Activated gamma-delta T cell treated with anti-CD3 and anti-CD28 coated beads, Interleukin-2, amount 50 U/mL, for 16 hours (primary cell): Measurements from ENCODE around the gene ZDHHC14.

Source experiments
- DNase-seq: peaks from one replicate; pipeline ENCODE4 v3.0.0-alpha.2; 2020; ENCODE audit warnings: low read depth

Gene ZDHHC14

GRCh38 chr6:157534977-157535339 is 154.0 kb downstream of the ZDHHC14 start:
- no peak for DNase-seq

GRCh38 chr6:157535340-157536222 is 154.6 kb downstream of the ZDHHC14 start:
- no peak for DNase-seq

DNA sequence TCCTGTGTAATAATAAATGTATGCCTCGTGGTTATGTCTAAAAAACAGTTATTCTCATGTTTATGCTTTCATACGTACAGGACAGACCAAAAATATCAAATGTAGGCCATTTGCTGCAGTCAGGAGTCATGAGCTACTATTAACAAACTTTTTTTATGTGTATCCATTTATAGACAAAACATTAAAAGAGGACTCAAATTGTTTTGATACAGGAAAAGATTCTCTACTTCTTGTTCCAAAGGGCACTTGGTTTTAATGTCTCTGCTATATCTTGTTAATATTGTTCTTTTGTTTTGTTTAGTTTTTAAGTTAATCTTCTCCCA is 155.2 kb downstream of the ZDHHC14 start:
- no peak for DNase-seq

- no peak for DNase-seq
Observed at GRCh38 chr6:157537556-157537955, 156.6 kb downstream of the ZDHHC14 start.

DNA sequence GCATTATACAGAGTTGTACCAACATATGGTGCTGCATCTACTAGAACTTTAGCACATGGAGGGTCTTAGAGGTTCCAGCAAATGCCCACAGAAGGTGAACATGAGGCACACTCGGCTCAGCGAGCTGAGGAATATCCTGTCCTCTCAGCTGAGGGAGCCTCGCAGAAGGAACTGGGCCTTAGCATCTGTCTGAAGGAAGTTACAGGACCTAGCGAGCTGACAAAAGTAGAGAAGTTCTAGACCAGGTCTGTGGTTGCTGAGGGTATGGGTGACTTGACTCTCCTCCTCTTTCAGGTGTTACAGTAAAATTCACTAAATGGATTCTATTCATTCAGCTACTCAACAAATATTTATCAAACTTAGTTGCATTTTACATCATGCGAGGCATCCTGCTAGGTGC is 157.2 kb downstream of the ZDHHC14 start:
- no peak for DNase-seq

DNA sequence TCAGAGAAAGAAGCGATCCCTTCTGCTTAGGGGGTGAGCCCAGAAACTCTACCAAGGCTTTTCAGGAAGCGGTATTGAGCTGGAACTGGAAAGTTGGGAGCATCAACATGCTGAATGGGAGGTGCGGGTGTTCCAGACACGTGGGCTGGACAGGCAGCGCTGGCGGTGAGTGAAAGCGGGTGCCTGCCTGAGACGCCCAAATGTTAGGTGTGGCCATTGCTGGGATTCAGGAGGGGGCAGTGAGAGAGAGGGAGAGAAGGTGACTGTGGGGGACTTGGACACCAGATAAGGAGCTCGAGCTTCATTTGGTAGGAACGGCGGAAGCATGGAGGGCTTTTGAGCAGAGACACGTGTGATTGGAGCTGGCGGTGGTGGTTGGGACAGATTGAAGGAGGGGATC is 157.7 kb downstream of the ZDHHC14 start:
- DNase-seq, result no peak

- DNase-seq, result no peak
Observed at GRCh38 chr6:157539421-157539822, 158.4 kb downstream of the ZDHHC14 start.

- no peak for DNase-seq
Observed at GRCh38 chr6:157539900-157540752, 159.1 kb downstream of the ZDHHC14 start.

DNA sequence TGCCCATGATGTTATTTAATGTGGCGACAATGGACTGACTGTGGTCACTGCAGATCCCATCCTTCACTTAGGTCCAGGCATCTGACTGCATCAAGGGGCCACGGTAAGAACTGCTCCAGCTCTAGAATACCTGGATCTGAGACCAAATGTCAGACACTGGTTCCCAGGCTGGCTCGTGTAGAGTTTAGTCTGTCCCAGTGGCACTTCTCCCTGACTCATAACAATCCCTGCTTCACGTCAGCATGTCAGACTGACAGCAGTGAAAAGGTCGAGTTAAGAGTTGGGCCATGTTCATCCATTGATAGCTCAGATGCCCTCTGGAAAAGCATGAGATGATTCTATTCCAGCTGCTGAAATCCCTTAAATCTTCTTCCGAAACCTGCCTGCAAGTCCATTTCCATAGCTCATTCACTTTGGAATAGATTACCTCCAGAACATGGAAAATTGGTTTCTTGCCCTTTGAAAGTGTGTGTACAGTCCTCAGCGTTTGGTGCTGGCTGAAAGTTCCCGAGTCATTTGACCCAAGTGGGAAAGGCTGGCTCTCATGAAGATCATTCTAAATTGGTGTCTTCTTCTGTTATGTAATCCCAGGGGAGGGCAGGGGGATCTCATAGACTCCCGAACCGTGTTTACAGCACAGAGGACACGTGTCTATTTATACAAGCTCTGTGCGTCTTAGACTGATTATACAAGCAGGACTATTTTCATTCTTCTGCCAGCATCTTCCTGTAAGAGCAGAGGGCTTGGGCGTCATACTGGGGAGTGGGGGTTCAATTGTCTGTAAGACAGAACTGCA is 160.8 kb downstream of the ZDHHC14 start:
- no peak for DNase-seq

GRCh38 chr6:157542414-157543160 is 161.6 kb downstream of the ZDHHC14 start:
- no peak for DNase-seq

- no peak for DNase-seq
Observed at GRCh38 chr6:157546321-157546720, 165.3 kb downstream of the ZDHHC14 start.

GRCh38 chr6:157547112-157547511 is 166.1 kb downstream of the ZDHHC14 start:
- no peak for DNase-seq

- DNase-seq, result no peak
Observed at GRCh38 chr6:157548635-157549467, 167.9 kb downstream of the ZDHHC14 start.

DNA sequence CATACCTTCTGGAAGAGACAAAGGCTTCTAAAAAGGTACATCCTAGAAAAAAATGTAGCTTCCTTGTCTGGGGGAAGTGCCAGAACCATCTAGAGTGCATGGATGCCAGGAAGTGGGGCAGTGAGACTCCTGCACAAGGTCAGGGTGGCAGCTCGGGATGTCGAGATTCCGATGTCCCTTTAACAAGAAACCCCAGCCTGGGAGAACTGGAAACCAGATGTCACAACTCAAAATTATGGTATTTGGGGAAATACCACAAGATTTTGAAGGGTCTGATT is 168.4 kb downstream of the ZDHHC14 start:
- DNase-seq, result no peak

DNA sequence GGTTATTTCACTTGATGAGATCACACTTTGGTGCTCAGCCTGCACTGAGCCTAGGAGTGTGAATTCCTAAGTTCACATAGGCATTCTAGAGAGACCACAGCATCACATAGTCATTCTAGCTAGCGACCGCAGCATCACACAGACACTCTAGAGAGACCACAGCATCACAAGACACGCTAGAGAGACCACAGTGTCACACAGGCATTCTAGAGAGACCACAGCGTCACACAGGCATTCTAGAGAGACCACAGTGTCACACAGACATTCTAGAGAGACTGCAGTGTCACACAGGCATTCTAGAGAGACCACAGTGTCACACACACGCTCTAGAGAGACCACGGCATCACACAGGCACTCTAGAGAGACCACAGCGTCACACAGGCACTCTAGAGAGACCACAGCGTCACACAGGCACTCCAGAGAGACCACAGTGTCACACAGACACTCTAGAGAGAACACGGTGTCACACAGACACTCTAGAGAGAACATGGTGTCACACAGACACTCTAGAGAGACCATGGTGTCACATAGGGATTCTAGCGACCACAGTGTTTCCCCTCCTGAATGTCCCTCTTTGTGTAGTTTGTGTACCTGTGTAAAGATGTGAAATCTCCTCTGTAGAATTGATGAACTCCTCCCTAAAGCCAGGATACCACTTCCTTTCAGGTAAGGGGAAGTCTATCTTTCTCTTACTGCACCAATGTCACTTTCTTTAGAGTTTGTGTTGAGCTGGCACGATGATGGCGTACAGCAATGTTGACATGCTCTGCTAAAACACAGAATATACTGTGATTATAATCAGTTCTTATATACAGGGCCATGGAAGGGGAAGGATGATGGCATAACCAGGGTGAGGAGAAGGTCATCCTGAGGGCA is 169.4 kb downstream of the ZDHHC14 start:
- DNase-seq, result peak; percentile 16

DNA sequence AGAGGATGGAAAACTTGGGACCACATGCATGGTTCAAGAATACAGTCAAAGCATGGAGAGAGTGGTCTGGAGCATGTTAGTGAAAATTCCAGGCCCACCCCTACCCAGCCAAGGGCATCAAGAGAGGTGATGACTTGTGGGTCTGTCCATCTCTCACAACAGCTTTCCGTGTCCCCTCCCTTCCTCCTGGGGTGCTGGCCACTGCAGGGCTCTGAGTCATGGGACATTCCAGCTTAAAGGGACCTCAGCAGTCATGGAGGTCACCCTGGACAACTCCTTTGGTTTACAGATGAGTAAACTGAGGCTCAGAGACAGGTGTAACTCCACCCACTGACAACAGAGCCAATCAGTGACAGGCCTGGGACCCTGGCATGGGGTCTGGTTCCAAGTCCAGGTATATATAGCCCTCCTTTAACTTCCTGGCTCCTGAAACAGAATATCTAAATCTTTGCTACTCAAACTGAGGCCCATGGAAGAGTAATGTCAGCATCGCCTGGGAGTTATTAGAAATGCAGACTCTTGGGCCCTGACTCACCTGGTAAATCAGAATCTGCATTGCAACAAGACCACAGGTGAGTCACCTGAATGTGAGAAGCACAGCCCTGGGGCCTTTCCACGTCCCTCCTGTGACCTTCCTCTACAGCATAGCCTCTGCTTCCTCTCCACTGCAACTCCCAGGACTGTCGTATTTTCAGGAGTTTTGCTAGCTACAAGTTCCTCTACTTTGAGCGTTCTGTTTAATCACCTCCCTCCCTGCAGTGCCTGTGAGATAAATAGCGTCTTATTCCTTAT is 170.2 kb downstream of the ZDHHC14 start:
- DNase-seq, result no peak

GRCh38 chr6:157552081-157552747 is 171.2 kb downstream of the ZDHHC14 start:
- DNase-seq, result no peak

DNA sequence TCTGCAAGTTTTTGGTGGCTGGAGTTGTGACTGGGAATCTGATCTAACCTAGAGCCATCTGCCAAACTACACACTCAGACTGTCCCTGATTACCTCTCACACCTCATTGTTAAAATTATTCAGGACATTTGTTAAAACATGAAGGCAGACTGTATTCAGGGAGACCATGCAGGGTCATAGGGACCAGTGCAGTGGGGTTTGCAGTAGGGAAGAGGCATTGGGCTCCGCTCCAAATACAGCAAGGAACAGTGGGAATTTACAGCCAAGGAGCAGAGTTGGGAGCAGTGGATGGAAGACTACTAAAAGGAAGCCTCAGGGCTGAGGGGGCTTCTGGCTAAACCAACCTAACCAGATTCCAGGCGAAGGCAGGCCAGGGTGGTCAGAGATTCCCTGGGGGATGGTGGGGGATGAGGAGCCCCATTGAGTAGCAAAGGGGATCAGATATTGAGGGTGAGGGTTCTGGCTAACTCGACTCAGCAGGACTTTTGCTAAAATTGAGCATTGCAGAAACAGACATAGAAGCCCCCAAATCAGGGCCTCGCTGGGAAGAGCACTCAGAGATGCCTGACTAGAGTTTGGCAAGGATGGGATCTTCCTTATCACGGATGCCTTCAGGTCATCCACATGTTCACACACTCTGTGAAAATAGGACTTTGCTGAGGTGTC is 172.0 kb downstream of the ZDHHC14 start:
- DNase-seq, result no peak
